Endothelial cell of umbilical vein (primary cell): ENCODE measurements around the gene TRIM2. TPM values are rescaled to one million over a fixed set of nuclear protein-coding genes. Genes with fewer than 3 reads are reported as not detected.

Experiments
- BruUV-seq: library from RNA; stranded (reverse); fragments of 400-500 nt; replicated peaks from 2 replicates; lab custom pipeline; 2021; lab: Mats Ljungman, UMichigan
- CTCF ChIA-PET: fragments of 300-600, 350-600 bp; sonication (Branson Sonifier 250); formaldehyde crosslinking; loops from one replicate; lab custom pipeline; 2021; ENCODE audit warnings: antibody characterized with exemption, inconsistent platforms; lab: Charles Lee
- POLR2A ChIA-PET: fragments of 300-600, 350-600 bp; sonication (Branson Sonifier 250); formaldehyde crosslinking; loops from one replicate; lab custom pipeline; 2021; ENCODE audit warnings: antibody characterized with exemption, inconsistent platforms; lab: Charles Lee
- DNase-seq: peaks from one replicate; pipeline ENCODE4 v3.0.0-alpha.2; 2011; ENCODE audit warnings: low read depth, low spot score
- FAIRE-seq: peaks from 2 replicates; lab custom pipeline; 2011; peaks lifted over from hg19 to GRCh38; lab: Jason Lieb, UNC
- H2AFZ ChIP-seq: 2 replicates; pipeline ENCODE4 v1.6.0; 2012; ENCODE audit warnings: low read depth, low read length, control low read depth, inconsistent platforms
- H3K27ac ChIP-seq: 2 replicates; pipeline ENCODE4 v1.5.1; 2011; ENCODE audit warnings: low read depth, mild to moderate bottlenecking, control low read depth, low read length, moderate library complexity; ENCODE audit not compliant: insufficient read depth
- H3K27me3 ChIP-seq, 2 experiments: 2 replicates each; pipeline versions ENCODE4 v1.6.0 to v1.6.1; 2011; ENCODE audit warnings: low read length in 2 of 2, mixed read lengths in 1 of 2; ENCODE audit not compliant: control insufficient read depth in 2 of 2, insufficient read depth in 2 of 2
- H3K36me3 ChIP-seq, 2 experiments: 2 replicates in 1 of 2; 3 replicates in 1 of 2; pipeline ENCODE4 v1.5.1; 2011; ENCODE audit warnings: low read length in 2 of 2, mild to moderate bottlenecking in 1 of 2, moderate library complexity in 1 of 2; ENCODE audit not compliant: control insufficient read depth in 2 of 2, insufficient read depth in 2 of 2; ENCODE audit errors: extremely low read depth in 1 of 2
- H3K4me1 ChIP-seq: 3 replicates; pipeline ENCODE4 v1.5.1; 2011; ENCODE audit warnings: mild to moderate bottlenecking, low read length; ENCODE audit not compliant: control insufficient read depth, insufficient read depth; ENCODE audit errors: extremely low read depth
- H3K4me2 ChIP-seq: 2 replicates; pipeline ENCODE4 v1.6.1; 2011; ENCODE audit warnings: low read length, control low read depth, mixed read lengths; ENCODE audit not compliant: insufficient read depth
- H3K4me3 ChIP-seq, 3 experiments: fragments of 200-600 bp in 1 of 3; sonication (generic), shearing (Covaris generic) in 1 of 3; replicated peaks in 1 of 3; 2 replicates each; pipeline ENCODE4 v1.5.1; 2011 to 2016; ENCODE audit warnings: control low read depth in 3 of 3, low read length in 3 of 3, mild to moderate bottlenecking in 2 of 3, inconsistent platforms in 1 of 3, low read depth in 1 of 3, moderate library complexity in 1 of 3; ENCODE audit not compliant: insufficient read depth in 1 of 3
- H3K79me2 ChIP-seq: 2 replicates; pipeline ENCODE4 v1.6.0; 2012; ENCODE audit warnings: low read length, inconsistent platforms; ENCODE audit not compliant: control insufficient read depth, insufficient read depth
- H3K9ac ChIP-seq: replicated peaks from 2 replicates; pipeline ENCODE3; 2011; ENCODE audit warnings: low read length, control low read depth; ENCODE audit not compliant: insufficient read depth; ENCODE audit errors: extremely low read depth
- H3K9me1 ChIP-seq: replicated peaks from 3 replicates; pipeline ENCODE4 v1.6.0; 2011; ENCODE audit warnings: mild to moderate bottlenecking, low read length; ENCODE audit not compliant: control insufficient read depth, insufficient read depth; ENCODE audit errors: extremely low read depth
- H3K9me3 ChIP-seq: replicated peaks from 2 replicates; pipeline ENCODE4 v1.5.1; 2012; ENCODE audit warnings: low read length, inconsistent platforms; ENCODE audit not compliant: control insufficient read depth, insufficient read depth
- H4K20me1 ChIP-seq: replicated peaks from 2 replicates; pipeline ENCODE3; 2011; ENCODE audit warnings: mild to moderate bottlenecking, low read length; ENCODE audit not compliant: control insufficient read depth, insufficient read depth; ENCODE audit errors: extremely low read depth
- CTCF ChIP-seq, 2 donors: IDR thresholded peaks; 1 replicate in 1 of 2; 2 replicates in 1 of 2; pipeline ENCODE4 v1.5.1; 2011; ENCODE audit warnings: low read length in 2 of 2, mild to moderate bottlenecking in 2 of 2, moderate library complexity in 2 of 2, control low read depth in 1 of 2, inconsistent platforms in 1 of 2, low read depth in 1 of 2; ENCODE audit not compliant: insufficient read depth in 1 of 2; ENCODE audit errors: extremely low read depth in 1 of 2
- EZH2 ChIP-seq: IDR thresholded peaks from 2 replicates; pipeline ENCODE4 v1.6.1; 2012; ENCODE audit warnings: borderline replicate concordance, low read depth, mild to moderate bottlenecking, moderate library complexity, low read length, inconsistent platforms; ENCODE audit not compliant: severe bottlenecking
- FOS ChIP-seq: IDR thresholded peaks from 2 replicates; pipeline ENCODE4 v1.6.1; 2011; ENCODE audit warnings: mild to moderate bottlenecking, low read length, moderate library complexity, borderline replicate concordance; ENCODE audit not compliant: insufficient read depth
- GATA2 ChIP-seq: IDR thresholded peaks from 2 replicates; pipeline ENCODE4 v1.7.0; 2011; ENCODE audit warnings: low read depth, mild to moderate bottlenecking, moderate library complexity, mixed read lengths, low read length; ENCODE audit not compliant: insufficient read length, insufficient read depth
- JUN ChIP-seq: IDR thresholded peaks from 2 replicates; pipeline ENCODE4 v1.6.1; 2011; ENCODE audit warnings: borderline replicate concordance, low read depth; ENCODE audit not compliant: insufficient read length, insufficient read depth
- MAX ChIP-seq: IDR thresholded peaks from 2 replicates; pipeline ENCODE4 v1.6.1; 2011; ENCODE audit not compliant: insufficient read depth, insufficient read length
- MYC ChIP-seq: IDR thresholded peaks from one replicate; pipeline ENCODE4 v1.6.1; 2011; ENCODE audit warnings: mild to moderate bottlenecking, low read depth, low read length
- POLR2A ChIP-seq: IDR thresholded peaks from 2 replicates; pipeline ENCODE4 v1.6.1; 2012; ENCODE audit warnings: low read depth, mild to moderate bottlenecking, control low read depth, low read length
- POLR2AphosphoS5 ChIP-seq: IDR thresholded peaks from 2 replicates; pipeline ENCODE4 v1.6.1; 2012; ENCODE audit warnings: low read depth, mild to moderate bottlenecking, control low read depth, low read length, moderate library complexity; ENCODE audit not compliant: insufficient read depth
- dilution Hi-C: fragments of 300-500 bp; cut with MboI; formaldehyde crosslinking; loops from one replicate; pipeline ENCODE4 v1.15.0; 2019; ENCODE audit warnings: low sequenced_read_pairs; ENCODE audit not compliant: extremely low pct_ligation_motif_present
- intact Hi-C: fragments of 100-400 bp; cut with micrococcal nuclease; formaldehyde crosslinking; loops from one replicate; pipeline ENCODE4 v1.10.0; 2022
- polyA plus RNA-seq, 4 experiments: library from polyadenylated mRNA; depleted of rRNA in 3 of 4; stranded (reverse) in 3 of 4; unstranded in 1 of 4; fragments of >200 nt; gene quantifications; 2 replicates each; pipeline versions ENCODE4 v1.2.1 to v1.2.3, GENCODE V29; 2011 to 2012; ENCODE audit warnings: missing spikeins in 1 of 4
- total RNA-seq: library from RNA; stranded (reverse); gene quantifications from 2 replicates; pipeline ENCODE4 v1.2.3, GENCODE V29; 2021

The TRIM2 gene
- total and polyA plus RNA-seq, 2 donors (not counting 3 experiments of a cell fraction or from before 2014, with no cell fraction given): 6.8 to 19.7 TPM

- H4K20me1 ChIP-seq: no peaks in the 10 kb centered on the region
- BruUV-seq: no TSS peak
- no peak overlapping the region for H2AFZ ChIP-seq
- intact Hi-C loops (loop anchor here (5.0 kb wide), 1 partner anchor 149 kb away; no protein-coding TSS in a partner anchor), dilution Hi-C loops (no loop called here)
- H3K4me2 ChIP-seq: no peak overlapping the region
- H3K9ac ChIP-seq: no peak overlapping the region
- TF ChIP-seq CTCF (IDR thresholded peaks at IDR 0.05; ENCODE audit: extremely low read depth in 1 of 2, insufficient read depth in 1 of 2, low read depth in 1 of 2, low read length in 2 of 2) (no peak), POLR2AphosphoS5 (no peak), GATA2 (no peak), MAX (no peak), MYC (no peak), FOS (no peak), EZH2 (no peak), POLR2A (no peak), JUN (no peak)
- H3K4me3 ChIP-seq: no peak overlapping the region
- DNase-seq (no peak), FAIRE-seq (no peak)
- H3K79me2 ChIP-seq: no peaks in the 10 kb centered on the region
- H3K27me3 ChIP-seq: no peaks in the 10 kb centered on the region
- no peak overlapping the region for H3K27ac ChIP-seq
- POLR2A ChIA-PET: no interaction called here
- H3K4me1 ChIP-seq: no peaks in the 10 kb centered on the region
- H3K36me3 ChIP-seq: peaks cover 0 to 3% of the 10 kb centered on the region in 2 experiments
- no peaks in the 10 kb centered on the region for H3K9me3 ChIP-seq
- CTCF ChIA-PET: interaction anchor here (0.9 to 1.3 kb wide), 3 partner anchors 18 to 151 kb away, joined by 3 read pairs; no protein-coding TSS in a partner anchor
- no peaks in the 10 kb centered on the region for H3K9me1 ChIP-seq
Measured at GRCh38 chr4:153292897-153293741, 88.9 kb downstream of the TRIM2 start.
